WTC11 (cell line): ENCODE measurements around the gene SASS6. TPM values are rescaled to one million over a fixed set of nuclear protein-coding genes. Genes with fewer than 3 reads are reported as not detected.
A peak's percentile ranks its signal among the peaks of the same experiment; 100 is the strongest.

Experiments used
- ATAC-seq: fragments of 200-7000 bp; cut with Tn5 transposase; 2 replicates; pipeline ENCODE4 v1.10.0; 2021; ENCODE audit warnings: mild to moderate bottlenecking, moderate library complexity
- CTCF ChIA-PET: fragments of 300-600 bp; sonication (Branson Sonifier 250); formaldehyde crosslinking; loops from one replicate; lab custom pipeline; 2021; ENCODE audit warnings: antibody characterized with exemption; lab: Charles Lee
- POLR2A ChIA-PET: fragments of 350-600 bp; sonication (Branson Sonifier 250); formaldehyde crosslinking; loops from one replicate; lab custom pipeline; 2021; ENCODE audit warnings: antibody characterized with exemption; lab: Charles Lee
- DNase-seq: peaks from one replicate; pipeline ENCODE4 v3.0.0; 2021; ENCODE audit warnings: low spot score
- H3K27ac Mint-ChIP-seq: 2 replicates; pipeline ENCODE4 v1.8.0; 2021; ENCODE audit warnings: mixed read lengths
- H3K27me3 Mint-ChIP-seq: 2 replicates; pipeline ENCODE4 v1.8.0; 2021; ENCODE audit warnings: low read depth, mild to moderate bottlenecking, moderate library complexity, mixed read lengths
- H3K36me3 Mint-ChIP-seq: 2 replicates; pipeline ENCODE4 v1.8.0; 2021; ENCODE audit warnings: mixed read lengths
- H3K4me1 Mint-ChIP-seq: 2 replicates; pipeline ENCODE4 v1.8.0; 2022; ENCODE audit warnings: mixed read lengths
- H3K4me3 Mint-ChIP-seq: 2 replicates; pipeline ENCODE4 v1.8.0; 2021; ENCODE audit warnings: mild to moderate bottlenecking, moderate library complexity, mixed read lengths
- H3K9me3 Mint-ChIP-seq: 2 replicates; pipeline ENCODE4 v1.8.0; 2021; ENCODE audit warnings: mixed read lengths
- MXD4 ChIP-seq: fragments of 250-450 bp; sonication (Bioruptor Pico); IDR thresholded peaks from 2 replicates; pipeline ENCODE4 v1.8.0; 2021; ENCODE audit warnings: mild to moderate bottlenecking, moderate library complexity, borderline replicate concordance
- MYBL2 ChIP-seq: sonication (generic); formaldehyde crosslinking; IDR thresholded peaks from 2 replicates; pipeline ENCODE4 v1.8.1; 2023; ENCODE audit warnings: mild to moderate bottlenecking, moderate library complexity, missing genetic modification reagents
- PRRX2 ChIP-seq: fragments of 250-450 bp; sonication (Bioruptor Pico); IDR thresholded peaks from 2 replicates; pipeline ENCODE4 v1.8.0; 2021; ENCODE audit warnings: mild to moderate bottlenecking
- RELA ChIP-seq: sonication (generic); formaldehyde crosslinking; IDR thresholded peaks from 2 replicates; pipeline ENCODE4 v1.8.1; 2022; ENCODE audit warnings: missing genetic modification reagents, mild to moderate bottlenecking, borderline replicate concordance
- SMAD3 ChIP-seq: sonication (generic); formaldehyde crosslinking; IDR thresholded peaks from 2 replicates; pipeline ENCODE4 v1.8.0; 2022; ENCODE audit warnings: missing genetic modification reagents, mild to moderate bottlenecking, borderline replicate concordance
- SP1 ChIP-seq: sonication (generic); formaldehyde crosslinking; conservative IDR thresholded peaks from 2 replicates; pipeline ENCODE4 v1.8.1; 2022; ENCODE audit warnings: missing genetic modification reagents
- TEAD4 ChIP-seq: sonication (generic); formaldehyde crosslinking; IDR thresholded peaks from 2 replicates; pipeline ENCODE4 v1.8.0; 2022; ENCODE audit warnings: mild to moderate bottlenecking, missing genetic modification reagents
- ZNF121 ChIP-seq: sonication (generic); formaldehyde crosslinking; IDR thresholded peaks from 2 replicates; pipeline ENCODE4 v1.8.0; 2023; ENCODE audit warnings: missing genetic modification reagents
- ZNF416 ChIP-seq: fragments of 250-450 bp; sonication (Bioruptor Pico); IDR thresholded peaks from 2 replicates; pipeline ENCODE4 v1.9.0; 2021; ENCODE audit warnings: mild to moderate bottlenecking, inconsistent platforms
- total RNA-seq: library from RNA; stranded (reverse); gene quantifications from 3 replicates; pipeline ENCODE4 v1.2.3, GENCODE V29; 2021
- TF ChIP-seq, protein P1 (sequence below): sonication (generic); formaldehyde crosslinking; IDR thresholded peaks from 2 replicates; pipeline ENCODE4 v1.8.1; 2023; ENCODE audit warnings: mild to moderate bottlenecking, missing genetic modification reagents
- TF ChIP-seq, protein P2 (sequence below): sonication (generic); formaldehyde crosslinking; IDR thresholded peaks from 2 replicates; pipeline ENCODE4 v1.8.1; 2023; ENCODE audit warnings: mild to moderate bottlenecking, moderate library complexity, missing genetic modification reagents
- TF ChIP-seq, protein P3 (sequence below): sonication (generic); formaldehyde crosslinking; IDR thresholded peaks from 2 replicates; pipeline ENCODE4 v1.8.1; 2022; ENCODE audit warnings: missing genetic modification reagents, borderline replicate concordance
- TF ChIP-seq, protein P4 (sequence below): fragments of 250-450 bp; sonication (Bioruptor Pico); IDR thresholded peaks from 2 replicates; pipeline ENCODE4 v1.9.0; 2021; ENCODE audit warnings: mild to moderate bottlenecking
- TF ChIP-seq, protein P5 (sequence below): sonication (generic); formaldehyde crosslinking; IDR thresholded peaks from 2 replicates; pipeline ENCODE4 v1.8.0; 2022; ENCODE audit warnings: missing genetic modification reagents

SASS6 gene
- total RNA-seq, 1 experiment from 2014 or later = 13.6 TPM

DNA sequence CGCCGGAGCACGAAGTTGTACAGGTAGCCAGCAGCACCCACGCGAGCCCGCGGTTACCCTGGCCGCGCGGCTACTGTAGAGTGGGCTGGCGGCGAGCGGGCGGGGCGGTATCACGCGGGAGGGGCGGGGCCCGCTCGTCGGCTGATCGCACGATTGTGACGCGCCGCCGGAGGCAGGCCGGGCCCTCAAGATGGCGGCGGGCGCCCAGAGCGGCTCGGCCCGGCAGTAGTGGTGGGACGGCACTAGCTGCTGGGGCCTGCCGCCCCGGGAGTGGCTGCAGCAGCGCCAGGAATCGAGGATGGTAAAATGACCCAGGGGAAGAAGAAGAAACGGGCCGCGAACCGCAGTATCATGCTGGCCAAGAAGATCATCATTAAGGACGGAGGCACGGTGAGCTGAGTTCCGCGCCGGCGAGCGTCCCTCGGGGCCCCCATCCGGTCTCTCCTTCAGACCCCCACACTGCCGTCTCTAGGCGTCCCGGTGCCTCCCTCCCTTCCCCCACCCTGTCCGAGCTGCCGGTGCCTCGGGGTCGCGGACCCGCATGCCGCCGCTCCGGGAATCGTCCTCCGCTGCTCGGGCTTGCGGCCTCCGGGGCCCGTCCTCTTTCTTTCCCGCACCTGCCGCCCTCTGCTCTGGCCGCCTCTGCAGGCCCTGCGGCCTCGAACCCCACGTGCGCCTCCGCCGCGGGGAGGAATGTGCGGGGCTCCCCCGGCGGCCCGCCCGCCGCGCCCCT is 94.6 kb downstream of the SASS6 start (continued):
- 0 out of 2 replicates have a peak, but pooled peaks have one; percentile 9 for TF ChIP-seq ZNF121 (CRISPR knock-in tag)
- TF ChIP-seq, protein P1, sequence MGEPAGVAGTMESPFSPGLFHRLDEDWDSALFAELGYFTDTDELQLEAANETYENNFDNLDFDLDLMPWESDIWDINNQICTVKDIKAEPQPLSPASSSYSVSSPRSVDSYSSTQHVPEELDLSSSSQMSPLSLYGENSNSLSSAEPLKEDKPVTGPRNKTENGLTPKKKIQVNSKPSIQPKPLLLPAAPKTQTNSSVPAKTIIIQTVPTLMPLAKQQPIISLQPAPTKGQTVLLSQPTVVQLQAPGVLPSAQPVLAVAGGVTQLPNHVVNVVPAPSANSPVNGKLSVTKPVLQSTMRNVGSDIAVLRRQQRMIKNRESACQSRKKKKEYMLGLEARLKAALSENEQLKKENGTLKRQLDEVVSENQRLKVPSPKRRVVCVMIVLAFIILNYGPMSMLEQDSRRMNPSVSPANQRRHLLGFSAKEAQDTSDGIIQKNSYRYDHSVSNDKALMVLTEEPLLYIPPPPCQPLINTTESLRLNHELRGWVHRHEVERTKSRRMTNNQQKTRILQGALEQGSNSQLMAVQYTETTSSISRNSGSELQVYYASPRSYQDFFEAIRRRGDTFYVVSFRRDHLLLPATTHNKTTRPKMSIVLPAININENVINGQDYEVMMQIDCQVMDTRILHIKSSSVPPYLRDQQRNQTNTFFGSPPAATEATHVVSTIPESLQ (CRISPR knock-in tag) = no peak
- TF ChIP-seq, protein P2, sequence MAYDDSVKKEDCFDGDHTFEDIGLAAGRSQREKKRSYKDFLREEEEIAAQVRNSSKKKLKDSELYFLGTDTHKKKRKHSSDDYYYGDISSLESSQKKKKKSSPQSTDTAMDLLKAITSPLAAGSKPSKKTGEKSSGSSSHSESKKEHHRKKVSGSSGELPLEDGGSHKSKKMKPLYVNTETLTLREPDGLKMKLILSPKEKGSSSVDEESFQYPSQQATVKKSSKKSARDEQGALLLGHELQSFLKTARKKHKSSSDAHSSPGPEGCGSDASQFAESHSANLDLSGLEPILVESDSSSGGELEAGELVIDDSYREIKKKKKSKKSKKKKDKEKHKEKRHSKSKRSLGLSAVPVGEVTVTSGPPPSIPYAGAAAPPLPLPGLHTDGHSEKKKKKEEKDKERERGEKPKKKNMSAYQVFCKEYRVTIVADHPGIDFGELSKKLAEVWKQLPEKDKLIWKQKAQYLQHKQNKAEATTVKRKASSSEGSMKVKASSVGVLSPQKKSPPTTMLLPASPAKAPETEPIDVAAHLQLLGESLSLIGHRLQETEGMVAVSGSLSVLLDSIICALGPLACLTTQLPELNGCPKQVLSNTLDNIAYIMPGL (CRISPR knock-in tag) = peak; percentile 82; the same call in 1 of the 2 replicates
- TF ChIP-seq SP1 (CRISPR knock-in tag) = peak; percentile 97
- TF ChIP-seq TEAD4 (CRISPR knock-in tag) = peak; percentile 22; the same call in 1 of the 2 replicates
- TF ChIP-seq MYBL2 (CRISPR knock-in tag) = peak; percentile 92

DNA sequence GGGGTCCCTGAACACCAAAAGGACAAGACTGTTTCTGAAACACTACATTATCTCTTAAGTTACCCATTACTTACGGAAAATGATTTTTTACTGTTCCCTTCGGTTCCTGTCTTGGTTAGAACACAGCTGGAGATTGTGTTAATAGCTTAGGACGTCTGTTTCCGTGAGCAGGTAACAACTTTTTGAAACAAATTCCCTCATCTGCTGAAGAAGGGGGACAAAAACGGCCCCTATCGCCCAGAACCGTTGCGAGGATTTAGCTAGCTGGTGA is 95.1 kb downstream of the SASS6 start:
- TF ChIP-seq, protein P3, sequence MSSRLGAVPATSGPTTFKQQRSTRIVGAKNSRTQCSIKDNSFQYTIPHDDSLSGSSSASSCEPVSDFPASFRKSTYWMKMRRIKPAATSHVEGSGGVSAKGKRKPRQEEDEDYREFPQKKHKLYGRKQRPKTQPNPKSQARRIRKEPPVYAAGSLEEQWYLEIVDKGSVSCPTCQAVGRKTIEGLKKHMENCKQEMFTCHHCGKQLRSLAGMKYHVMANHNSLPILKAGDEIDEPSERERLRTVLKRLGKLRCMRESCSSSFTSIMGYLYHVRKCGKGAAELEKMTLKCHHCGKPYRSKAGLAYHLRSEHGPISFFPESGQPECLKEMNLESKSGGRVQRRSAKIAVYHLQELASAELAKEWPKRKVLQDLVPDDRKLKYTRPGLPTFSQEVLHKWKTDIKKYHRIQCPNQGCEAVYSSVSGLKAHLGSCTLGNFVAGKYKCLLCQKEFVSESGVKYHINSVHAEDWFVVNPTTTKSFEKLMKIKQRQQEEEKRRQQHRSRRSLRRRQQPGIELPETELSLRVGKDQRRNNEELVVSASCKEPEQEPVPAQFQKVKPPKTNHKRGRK (CRISPR knock-in tag) = no peak
- TF ChIP-seq SP1 (CRISPR knock-in tag) (no peak), MXD4 (no peak), PRRX2 (CRISPR knock-in tag) (no peak), ZNF121 (CRISPR knock-in tag) (no peak), SMAD3 (CRISPR knock-in tag) (no peak), ZNF416 (CRISPR knock-in tag) (no peak)
- TF ChIP-seq, protein P4, sequence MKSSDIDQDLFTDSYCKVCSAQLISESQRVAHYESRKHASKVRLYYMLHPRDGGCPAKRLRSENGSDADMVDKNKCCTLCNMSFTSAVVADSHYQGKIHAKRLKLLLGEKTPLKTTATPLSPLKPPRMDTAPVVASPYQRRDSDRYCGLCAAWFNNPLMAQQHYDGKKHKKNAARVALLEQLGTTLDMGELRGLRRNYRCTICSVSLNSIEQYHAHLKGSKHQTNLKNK (CRISPR knock-in tag) = no peak
- Mint-ChIP-seq H3K27ac (peak overlapping the region; percentile 97), H3K36me3 (0 out of 2 replicates have a peak, but pooled peaks cover 2% of the 10 kb centered on the region), H3K9me3 (peaks cover 5% of the 10 kb centered on the region; the same call in 1 of the 2 replicates), H3K4me3 (peak overlapping the region; percentile 93), H3K27me3 (no peaks in the 10 kb centered on the region), H3K4me1 (peaks cover 43% of the 10 kb centered on the region)
- ChIA-PET POLR2A (interaction anchor here (0.5 to 1.5 kb wide), 3 partner anchors 11 to 187 kb away, joined by 3 to 6 read pairs (median 3); no protein-coding TSS in a partner anchor), CTCF (no interaction called here)
- no peak for DNase-seq
- ATAC-seq = no peak

DNA sequence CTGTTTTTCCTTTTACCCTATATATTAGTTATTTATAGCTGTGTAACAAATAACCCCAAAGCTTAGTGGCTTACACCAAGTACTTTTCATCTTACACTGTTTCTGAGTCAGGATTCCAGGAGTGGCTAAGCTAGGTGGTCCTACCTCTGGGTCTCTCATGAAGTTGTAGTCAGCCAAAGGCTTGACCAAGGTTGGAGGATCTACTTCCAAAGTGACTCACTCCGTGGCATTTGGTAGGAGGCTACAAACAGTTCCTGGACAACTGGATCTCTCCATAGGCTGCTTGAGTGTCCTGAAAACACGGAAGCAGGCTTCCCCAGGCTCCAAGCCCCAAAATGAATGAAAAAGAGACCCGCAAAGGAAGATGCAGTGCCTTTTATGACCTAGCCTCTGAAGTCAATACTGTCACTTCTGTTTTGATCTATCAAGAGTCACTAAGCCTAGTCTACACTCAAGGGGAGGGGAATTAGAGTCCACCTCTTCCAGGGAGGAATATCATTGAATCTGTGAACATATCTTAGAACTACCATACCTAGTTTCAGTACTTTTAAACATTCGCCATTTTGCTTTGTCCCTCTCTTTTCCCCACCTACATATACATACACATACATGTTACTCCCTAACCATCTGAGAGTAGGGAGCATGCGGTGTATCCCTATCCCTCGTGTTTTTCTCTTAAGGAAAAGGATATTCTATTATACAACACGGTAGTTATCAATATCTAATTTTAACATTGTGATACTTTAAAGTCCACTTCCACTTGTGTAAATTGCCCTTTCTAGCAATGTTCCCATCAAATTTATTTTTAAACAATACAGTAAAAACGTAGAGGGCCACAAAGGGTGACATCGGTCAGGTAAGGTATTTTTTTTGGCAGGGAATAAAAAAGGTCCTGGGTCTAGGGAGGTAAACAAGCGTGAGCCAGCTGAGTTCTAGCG is 95.7 kb downstream of the SASS6 start:
- DNase-seq (no peak), ATAC-seq (peak; percentile 4; the same call in 1 of the 2 replicates)
- H3K36me3 Mint-ChIP-seq = 0 out of 2 replicates have a peak, but pooled peaks cover 2% of the 10 kb centered on the region
- H3K27me3 Mint-ChIP-seq = no peaks in the 10 kb centered on the region
- H3K4me3 Mint-ChIP-seq = peak overlapping the region; percentile 93
- ChIA-PET POLR2A (interaction anchor here (0.5 to 1.5 kb wide), 4 partner anchors 11 to 186 kb away, joined by 3 to 6 read pairs (median 3); partner anchors contain the start of gene SLC35A3), CTCF (no interaction called here)
- H3K27ac Mint-ChIP-seq = peak overlapping the region; percentile 97
- peaks cover 5% of the 10 kb centered on the region; the same call in 1 of the 2 replicates for H3K9me3 Mint-ChIP-seq
- TF ChIP-seq RELA (CRISPR knock-in tag) = no peak
- TF ChIP-seq, protein P5, sequence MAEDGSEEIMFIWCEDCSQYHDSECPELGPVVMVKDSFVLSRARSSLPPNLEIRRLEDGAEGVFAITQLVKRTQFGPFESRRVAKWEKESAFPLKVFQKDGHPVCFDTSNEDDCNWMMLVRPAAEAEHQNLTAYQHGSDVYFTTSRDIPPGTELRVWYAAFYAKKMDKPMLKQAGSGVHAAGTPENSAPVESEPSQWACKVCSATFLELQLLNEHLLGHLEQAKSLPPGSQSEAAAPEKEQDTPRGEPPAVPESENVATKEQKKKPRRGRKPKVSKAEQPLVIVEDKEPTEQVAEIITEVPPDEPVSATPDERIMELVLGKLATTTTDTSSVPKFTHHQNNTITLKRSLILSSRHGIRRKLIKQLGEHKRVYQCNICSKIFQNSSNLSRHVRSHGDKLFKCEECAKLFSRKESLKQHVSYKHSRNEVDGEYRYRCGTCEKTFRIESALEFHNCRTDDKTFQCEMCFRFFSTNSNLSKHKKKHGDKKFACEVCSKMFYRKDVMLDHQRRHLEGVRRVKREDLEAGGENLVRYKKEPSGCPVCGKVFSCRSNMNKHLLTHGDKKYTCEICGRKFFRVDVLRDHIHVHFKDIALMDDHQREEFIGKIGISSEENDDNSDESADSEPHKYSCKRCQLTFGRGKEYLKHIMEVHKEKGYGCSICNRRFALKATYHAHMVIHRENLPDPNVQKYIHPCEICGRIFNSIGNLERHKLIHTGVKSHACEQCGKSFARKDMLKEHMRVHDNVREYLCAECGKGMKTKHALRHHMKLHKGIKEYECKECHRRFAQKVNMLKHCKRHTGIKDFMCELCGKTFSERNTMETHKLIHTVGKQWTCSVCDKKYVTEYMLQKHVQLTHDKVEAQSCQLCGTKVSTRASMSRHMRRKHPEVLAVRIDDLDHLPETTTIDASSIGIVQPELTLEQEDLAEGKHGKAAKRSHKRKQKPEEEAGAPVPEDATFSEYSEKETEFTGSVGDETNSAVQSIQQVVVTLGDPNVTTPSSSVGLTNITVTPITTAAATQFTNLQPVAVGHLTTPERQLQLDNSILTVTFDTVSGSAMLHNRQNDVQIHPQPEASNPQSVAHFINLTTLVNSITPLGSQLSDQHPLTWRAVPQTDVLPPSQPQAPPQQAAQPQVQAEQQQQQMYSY = peak; percentile 12; the same call in 1 of the 2 replicates
- peaks cover 36% of the 10 kb centered on the region for H3K4me1 Mint-ChIP-seq
